ENCODE measurements around the gene SELENOO.
A peak's percentile ranks its signal among the peaks of the same experiment; 100 is the strongest.

SELENOO gene

DNA sequence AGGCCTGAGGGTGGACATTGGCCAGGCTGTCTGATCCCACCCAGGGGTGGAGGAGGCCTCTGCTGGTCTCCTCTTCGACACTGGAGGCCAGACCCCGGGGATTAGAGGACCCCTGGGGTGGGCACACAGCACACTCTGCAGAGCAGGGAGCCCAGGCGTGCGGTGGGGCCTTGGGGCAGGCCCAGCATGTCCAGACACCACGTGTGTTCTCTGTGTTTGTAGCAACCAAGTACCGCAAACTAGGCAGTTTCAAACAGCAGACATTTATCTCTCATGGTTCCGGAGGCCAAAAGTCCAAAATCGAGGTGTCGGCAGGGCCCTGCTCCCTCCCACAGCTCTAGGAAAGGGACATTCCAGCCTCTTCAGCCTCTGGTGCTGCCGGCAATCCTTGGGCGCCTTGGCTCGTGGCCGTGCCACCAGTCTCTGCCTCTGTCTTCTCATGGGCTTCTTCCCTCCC lies 28.8 kb upstream of the SELENOO start:
- no peak for DNase-seq

- peak; percentile 42 for DNase-seq
Observed at GRCh38 chr22:50173311-50173982, 27.4 kb upstream of the SELENOO start.

- no peak for DNase-seq
Observed at GRCh38 chr22:50173983-50174355, 26.8 kb upstream of the SELENOO start.

- DNase-seq, result no peak
Observed at GRCh38 chr22:50174382-50175190, 26.2 kb upstream of the SELENOO start.

DNA sequence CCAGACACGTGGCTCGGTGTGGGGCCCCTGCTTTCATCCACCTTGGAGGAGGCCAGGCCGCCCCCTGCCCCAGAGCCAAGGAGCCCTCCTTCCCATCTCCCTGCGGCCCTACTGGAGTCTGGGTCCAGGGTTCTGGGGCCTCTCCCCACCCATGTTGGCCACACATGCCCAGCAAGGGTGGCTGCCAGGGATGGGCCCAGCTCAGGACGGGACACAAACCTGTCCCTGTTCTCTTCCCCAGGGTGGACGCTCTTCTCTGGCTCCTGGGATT lies 25.7 kb upstream of the SELENOO start:
- no peak for DNase-seq

DNA sequence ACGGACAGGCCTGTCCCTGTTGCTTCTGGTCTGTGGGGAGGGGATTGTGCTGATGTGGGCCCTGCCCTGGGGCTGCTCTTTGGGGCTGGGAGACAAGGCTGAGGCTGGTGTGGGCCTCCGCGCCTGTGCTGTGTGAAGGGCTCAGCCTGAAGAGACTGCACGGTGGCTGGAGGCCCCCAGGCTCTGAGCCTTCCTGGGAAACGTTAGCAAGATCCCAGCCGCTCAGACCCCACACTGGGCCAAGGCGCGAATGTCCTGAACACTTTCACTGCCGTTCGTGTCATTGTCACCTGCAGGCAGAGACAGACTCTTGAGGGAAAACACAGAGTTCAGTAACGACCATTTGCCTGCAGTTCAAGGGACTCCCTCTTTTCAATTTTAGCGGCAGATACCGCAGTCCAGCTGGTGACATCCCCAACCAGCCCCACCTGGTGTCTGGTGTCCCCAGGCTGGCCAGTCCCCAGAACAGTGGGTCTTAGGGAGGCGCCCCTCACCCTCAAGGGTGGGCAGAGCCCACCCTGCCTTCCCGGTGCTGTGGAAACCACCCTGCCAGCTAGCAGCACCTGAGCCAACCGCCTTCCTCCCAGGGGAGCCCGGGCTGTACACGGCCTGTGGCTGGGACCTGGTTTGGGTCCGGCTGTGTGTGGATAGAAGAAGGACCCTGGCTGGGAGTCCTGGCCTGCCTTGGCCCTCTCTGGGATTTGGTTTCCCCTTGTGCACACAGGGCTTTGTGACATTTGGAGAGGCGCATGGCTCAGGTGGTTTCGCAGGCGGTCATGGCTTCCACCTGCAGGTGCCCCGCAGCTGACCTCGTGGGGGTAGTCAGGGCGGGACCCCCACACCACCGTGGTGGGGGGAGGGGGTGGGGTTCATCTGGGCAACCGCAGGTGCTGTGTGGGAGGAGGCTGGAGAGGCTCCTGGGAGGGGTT lies 24.6 kb upstream of the SELENOO start:
- DNase-seq, result no peak

GRCh38 chr22:50176850-50177536 lies 23.8 kb upstream of the SELENOO start:
- no peak for DNase-seq

DNA sequence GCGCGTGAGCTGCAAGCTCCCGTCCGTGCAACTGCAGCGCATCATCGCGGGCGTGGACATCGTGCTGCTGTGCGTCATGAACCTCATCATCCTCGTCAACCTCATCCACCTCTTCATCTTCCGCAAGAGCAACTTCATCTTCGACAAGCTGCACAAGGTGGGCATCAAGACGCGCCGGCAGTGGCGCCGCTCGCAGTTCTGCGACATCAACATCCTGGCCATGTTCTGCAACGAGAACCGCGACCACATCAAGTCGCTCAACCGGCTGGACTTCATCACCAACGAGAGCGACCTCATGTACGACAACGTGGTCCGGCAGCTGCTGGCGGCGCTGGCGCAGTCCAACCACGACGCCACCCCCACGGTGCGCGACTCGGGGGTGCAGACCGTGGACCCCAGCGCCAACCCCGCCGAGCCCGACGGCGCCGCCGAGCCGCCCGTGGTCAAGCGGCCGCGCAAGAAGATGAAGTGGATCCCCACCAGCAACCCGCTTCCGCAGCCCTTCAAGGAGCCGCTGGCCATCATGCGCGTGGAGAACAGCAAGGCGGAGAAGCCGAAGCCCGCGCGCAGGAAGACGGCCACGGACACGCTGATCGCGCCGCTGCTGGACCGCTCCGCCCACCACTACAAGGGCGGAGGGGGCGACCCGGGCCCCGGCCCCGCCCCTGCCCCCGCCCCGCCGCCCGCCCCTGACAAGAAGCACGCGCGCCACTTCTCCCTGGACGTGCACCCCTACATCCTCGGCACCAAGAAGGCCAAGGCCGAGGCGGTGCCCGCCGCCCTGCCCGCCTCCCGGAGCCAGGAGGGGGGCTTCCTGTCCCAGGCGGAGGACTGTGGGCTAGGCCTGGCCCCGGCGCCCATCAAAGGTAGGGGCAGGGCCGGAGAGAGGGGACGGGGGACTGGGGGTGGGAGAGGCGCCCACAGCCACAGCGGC lies 23.0 kb upstream of the SELENOO start:
- DNase-seq, result no peak

DNA sequence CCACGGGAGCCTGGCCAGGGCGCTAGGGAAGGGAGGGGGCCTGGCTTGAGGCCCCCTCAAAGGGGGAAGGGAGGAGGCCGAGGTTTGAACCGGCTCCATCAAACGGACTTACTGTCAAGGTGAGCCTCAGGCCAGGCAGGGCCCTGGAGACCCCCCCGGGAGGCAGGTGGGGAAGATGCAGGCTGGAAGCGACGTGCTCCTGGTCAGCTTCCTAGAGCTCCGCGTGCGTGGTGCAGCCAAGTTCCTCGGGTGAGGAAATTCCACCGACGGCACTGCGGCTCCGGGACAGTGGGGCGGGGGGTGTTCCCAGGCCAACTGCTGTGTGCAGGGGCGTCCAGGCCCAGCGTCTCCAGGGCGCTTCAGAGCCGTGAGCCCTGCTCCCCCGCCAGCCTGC lies 22.3 kb upstream of the SELENOO start:
- no peak for DNase-seq

DNA sequence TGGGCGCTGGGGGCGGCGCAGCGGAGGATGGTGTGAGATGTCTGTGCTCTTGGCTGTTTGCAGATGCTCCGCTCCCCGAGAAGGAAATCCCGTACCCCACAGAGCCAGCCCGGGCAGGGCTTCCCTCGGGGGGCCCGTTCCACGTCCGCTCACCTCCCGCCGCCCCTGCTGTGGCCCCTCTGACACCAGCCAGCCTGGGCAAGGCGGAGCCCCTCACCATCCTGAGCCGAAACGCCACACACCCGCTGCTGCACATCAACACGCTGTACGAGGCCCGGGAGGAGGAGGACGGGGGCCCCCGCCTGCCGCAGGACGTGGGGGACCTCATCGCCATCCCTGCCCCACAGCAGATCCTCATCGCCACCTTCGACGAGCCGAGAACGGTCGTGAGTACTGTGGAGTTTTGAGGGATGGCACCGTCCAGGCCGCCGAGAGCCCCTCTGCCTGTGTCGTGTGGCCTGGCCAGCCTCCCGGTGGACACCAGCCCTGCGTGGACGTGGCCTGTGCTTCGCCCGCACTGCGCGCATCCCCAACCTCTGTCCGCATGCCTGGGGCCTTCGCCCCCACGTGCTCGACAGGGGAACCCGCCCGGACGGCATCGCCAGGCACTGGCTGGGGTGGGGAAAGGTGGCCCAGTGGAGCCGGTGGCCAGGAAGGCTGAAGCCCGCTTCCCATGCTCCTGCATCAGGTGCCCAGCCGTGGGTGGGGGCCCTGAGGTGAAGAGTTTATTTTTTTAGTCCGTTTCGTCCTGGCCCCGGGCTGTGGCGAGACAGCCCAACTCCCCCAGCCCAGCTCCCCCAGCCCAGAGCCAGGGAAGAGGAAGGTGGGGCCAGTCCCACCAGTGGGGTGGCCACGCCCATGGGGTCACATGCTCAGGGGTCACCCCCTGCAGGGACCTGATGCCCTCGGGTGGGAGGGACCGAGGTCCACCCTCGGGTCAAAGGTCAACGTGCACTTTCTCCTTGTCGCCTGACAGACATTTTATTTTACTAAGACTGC lies 21.6 kb upstream of the SELENOO start:
- DNase-seq, result no peak

GRCh38 chr22:50179937-50180726 lies 20.7 kb upstream of the SELENOO start:
- no peak for DNase-seq

- DNase-seq, result no peak
Observed at GRCh38 chr22:50180727-50181521, 19.9 kb upstream of the SELENOO start.

DNA sequence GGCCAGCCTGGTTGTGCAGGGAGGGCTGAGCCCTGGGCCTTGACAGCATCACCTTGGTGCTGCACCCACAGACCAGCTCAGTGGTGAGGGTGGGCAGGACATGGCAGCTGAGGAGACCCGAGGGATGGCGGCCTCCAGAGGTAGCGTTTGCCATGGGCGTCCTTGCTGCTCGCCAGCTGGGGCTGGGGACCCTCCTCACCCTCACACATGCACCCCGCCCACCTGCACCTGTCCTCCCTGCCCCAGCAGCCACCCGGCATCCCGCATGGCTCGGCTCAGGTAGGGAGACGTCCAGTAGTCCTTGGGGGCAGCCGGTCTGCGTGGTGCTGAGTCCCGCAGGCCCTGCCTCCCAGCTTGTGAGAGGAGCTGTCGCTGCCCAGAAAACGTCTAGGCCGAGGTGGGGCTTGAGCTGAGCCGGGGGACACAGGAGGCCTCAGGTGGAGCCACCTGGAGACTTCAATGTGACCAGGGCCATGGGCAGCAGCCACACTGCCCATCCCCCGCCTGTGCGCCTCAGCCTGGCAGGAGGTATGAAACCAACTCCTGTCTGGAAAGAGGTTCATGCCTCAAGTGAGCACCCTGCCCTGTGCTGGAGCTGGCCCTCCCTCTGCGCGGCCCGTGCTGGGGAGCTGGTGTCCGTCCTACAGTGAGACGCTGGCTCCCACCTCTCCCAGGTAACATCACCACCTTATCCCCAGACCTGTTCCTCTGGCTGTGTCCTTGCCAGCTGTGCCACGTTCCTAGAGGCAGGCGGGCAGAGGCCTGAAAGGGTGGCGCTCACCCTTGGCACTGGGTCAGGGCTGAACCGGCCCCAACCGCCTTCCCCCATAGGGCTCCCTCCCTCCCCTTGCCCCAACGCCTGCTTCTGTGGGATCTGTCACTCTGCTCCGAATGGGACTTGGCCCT lies 18.4 kb upstream of the SELENOO start:
- DNase-seq, result no peak

GRCh38 chr22:50183141-50183971 lies 17.5 kb upstream of the SELENOO start:
- DNase-seq, result no peak

- no peak for DNase-seq
Observed at GRCh38 chr22:50184004-50184901, 16.6 kb upstream of the SELENOO start.

- no peak for DNase-seq
Observed at GRCh38 chr22:50184902-50185374, 15.9 kb upstream of the SELENOO start.
